Suprapubic skin (tissue), 3 donors: Measurements from ENCODE around the gene CSF1R.

Experiments used
- POLR2A ChIP-seq, 2 donors: fragments of 450-650 bp; IDR thresholded peaks; one replicate each; pipeline ENCODE4 v1.6.1; 2017; ENCODE audit warnings: antibody characterized with exemption in 2 of 2, mild to moderate bottlenecking in 2 of 2, moderate library complexity in 2 of 2
- TF ChIP-seq, protein P1 (sequence below), 2 donors: fragments of 200-600 bp in 1 of 2; fragments of 450-650 bp in 1 of 2; sonication (generic) in 1 of 2; IDR thresholded peaks; one replicate each; pipeline ENCODE4 v1.5.1; 2016 to 2019; ENCODE audit warnings: antibody characterized with exemption in 2 of 2, mild to moderate bottlenecking in 1 of 2, moderate library complexity in 1 of 2

DNA sequence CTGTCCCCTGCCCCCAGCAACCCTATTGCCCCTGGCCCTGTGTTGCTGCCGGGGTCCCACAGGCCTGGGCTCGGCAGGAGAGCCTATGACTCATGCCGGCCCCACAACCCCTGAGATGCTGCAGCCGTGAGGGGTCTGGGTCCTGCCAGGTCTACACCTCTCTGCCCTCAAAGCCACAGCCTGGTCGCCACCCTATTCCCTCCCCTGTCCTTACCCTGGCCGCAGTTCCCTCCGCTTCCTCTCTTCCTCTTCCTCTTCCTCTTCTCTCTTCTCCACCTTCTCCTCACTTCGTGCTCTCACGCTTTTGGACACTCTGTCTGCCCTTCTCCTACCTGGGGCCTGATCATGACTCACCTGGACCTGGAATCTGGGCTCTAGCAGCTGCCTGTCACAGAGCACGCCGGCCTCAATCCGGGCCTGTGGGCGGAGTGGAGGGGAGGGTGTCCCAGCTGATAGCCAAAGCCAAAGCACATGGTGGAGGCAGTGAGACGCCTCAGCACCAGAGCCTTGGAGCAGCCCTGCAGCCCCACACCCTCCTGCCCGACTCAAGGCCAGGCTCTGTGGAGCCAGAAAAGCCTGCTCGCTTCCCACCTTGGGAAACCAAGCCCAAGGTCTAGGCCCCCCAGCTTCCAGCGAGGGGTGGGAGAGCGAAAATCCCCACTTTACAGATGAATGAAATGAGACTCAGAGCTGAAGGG is 26.8 kb upstream of the CSF1R start:
- TF ChIP-seq, protein P1, sequence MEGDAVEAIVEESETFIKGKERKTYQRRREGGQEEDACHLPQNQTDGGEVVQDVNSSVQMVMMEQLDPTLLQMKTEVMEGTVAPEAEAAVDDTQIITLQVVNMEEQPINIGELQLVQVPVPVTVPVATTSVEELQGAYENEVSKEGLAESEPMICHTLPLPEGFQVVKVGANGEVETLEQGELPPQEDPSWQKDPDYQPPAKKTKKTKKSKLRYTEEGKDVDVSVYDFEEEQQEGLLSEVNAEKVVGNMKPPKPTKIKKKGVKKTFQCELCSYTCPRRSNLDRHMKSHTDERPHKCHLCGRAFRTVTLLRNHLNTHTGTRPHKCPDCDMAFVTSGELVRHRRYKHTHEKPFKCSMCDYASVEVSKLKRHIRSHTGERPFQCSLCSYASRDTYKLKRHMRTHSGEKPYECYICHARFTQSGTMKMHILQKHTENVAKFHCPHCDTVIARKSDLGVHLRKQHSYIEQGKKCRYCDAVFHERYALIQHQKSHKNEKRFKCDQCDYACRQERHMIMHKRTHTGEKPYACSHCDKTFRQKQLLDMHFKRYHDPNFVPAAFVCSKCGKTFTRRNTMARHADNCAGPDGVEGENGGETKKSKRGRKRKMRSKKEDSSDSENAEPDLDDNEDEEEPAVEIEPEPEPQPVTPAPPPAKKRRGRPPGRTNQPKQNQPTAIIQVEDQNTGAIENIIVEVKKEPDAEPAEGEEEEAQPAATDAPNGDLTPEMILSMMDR (IDR thresholded peaks at IDR 0.05), result no peak
- no peak for TF ChIP-seq POLR2A (IDR thresholded peaks at IDR 0.05)
